ENCODE results near the gene KLHL17. TPM values are rescaled to one million over a fixed set of nuclear protein-coding genes. Genes with fewer than 3 reads are reported as not detected.

The KLHL17 gene
- total and polyA plus RNA-seq, 9 of the 15 experiments (the other 6 are each of a cell fraction or from before 2014, with no cell fraction given) = 0.14 to 84.8 (median 13.0) TPM

- Histone ChIP-seq H3K9ac (ENCODE audit: insufficient read depth in 1 of 2, low read depth in 2 of 2, low read length in 2 of 2) (peak overlapping the region in 1 of 2 experiments; percentile 24; a peak in 1 of 4 replicates), H4K20me1 (replicated peaks; ENCODE audit: control insufficient read depth, insufficient read depth, low read length) (peaks cover 9% of the 10 kb centered on the region; the same call in 1 of the 2 replicates), H2AFZ (ENCODE audit: low read depth, low read length) (no peak overlapping the region), H3K4me2 (ENCODE audit: insufficient read depth, low read length) (no peak overlapping the region), H3K4me1 (replicated peaks in 1 of 2; ENCODE audit: control insufficient read depth in 2 of 2, insufficient read depth in 2 of 2, low read length in 2 of 2) (peaks cover 4 to 71% of the 10 kb centered on the region in 2 experiments; a peak in 4 of 5 replicates), H3K9me3 (replicated peaks; ENCODE audit: control insufficient read depth, insufficient read depth, low read depth, low read length) (no peaks in the 10 kb centered on the region), H3K27me3 (ENCODE audit: control insufficient read depth in 2 of 2, insufficient read depth in 2 of 2, low read length in 2 of 2) (peaks cover 0 to 8% of the 10 kb centered on the region in 2 experiments; a peak in 1 of 5 replicates), H3K4me3 (no peak overlapping the region), H3K27ac (ENCODE audit: extremely low read depth, low read depth, low read length) (no peak overlapping the region), H3K79me2 (ENCODE audit: control insufficient read depth, insufficient read depth, low read length) (peaks cover 16% of the 10 kb centered on the region; the same call in 2 of the 3 replicates), H3K36me3 (ENCODE audit: control insufficient read depth, insufficient read depth, low read length) (no peaks in the 10 kb centered on the region), H3K9me1 (ENCODE audit: control insufficient read depth, insufficient read depth, low read length) (no peaks in the 10 kb centered on the region)
- POLR2A ChIA-PET = interaction anchor here (0.7 to 1.9 kb wide), 6 partner anchors 13 to 205 kb away, joined by 3 to 8 read pairs (median 4); partner anchors contain the start of genes ISG15 and PERM1
- BruUV-seq (replicated peaks) = no TSS peak
- 69% methylated on average over 3 of the region's 3 CpGs for WGBS (ENCODE audit: insufficient coverage, low coverage, missing lambda C conversion rate)
- intact Hi-C loops (cut with micrococcal nuclease) = no loop called here
- 0 out of 2 replicates have a peak, but pooled peaks have one; percentile 7 for TF ChIP-seq ZFX (CRISPR knock-in tag; IDR thresholded peaks at IDR 0.05)
- TF ChIP-seq, protein P1, sequence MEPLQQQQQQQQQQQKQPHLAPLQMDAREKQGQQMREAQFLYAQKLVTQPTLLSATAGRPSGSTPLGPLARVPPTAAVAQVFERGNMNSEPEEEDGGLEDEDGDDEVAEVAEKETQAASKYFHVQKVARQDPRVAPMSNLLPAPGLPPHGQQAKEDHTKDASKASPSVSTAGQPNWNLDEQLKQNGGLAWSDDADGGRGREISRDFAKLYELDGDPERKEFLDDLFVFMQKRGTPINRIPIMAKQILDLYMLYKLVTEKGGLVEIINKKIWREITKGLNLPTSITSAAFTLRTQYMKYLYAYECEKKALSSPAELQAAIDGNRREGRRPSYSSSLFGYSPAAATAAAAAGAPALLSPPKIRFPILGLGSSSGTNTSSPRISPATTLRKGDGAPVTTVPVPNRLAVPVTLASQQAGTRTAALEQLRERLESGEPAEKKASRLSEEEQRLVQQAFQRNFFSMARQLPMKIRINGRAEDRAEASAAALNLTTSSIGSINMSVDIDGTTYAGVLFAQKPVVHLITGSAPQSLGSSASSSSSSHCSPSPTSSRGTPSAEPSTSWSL (CRISPR knock-in tag; IDR thresholded peaks at IDR 0.05; ENCODE audit: borderline replicate concordance) = no peak
- TF ChIP-seq ZBTB7A (IDR thresholded peaks at IDR 0.05; ENCODE audit: borderline replicate concordance, control insufficient read depth, low read depth, low read length) = peak; percentile 41; the same call in 1 of the 2 replicates
- TF ChIP-seq NFXL1 (CRISPR knock-in tag; IDR thresholded peaks at IDR 0.05) = no peak
- in situ Hi-C loops (cut with MboI) = no loop called here
- no peak for FAIRE-seq
- no peak for ATAC-seq
- CTCF ChIA-PET (ENCODE audit: low intra/inter-chr PET ratio) = no interaction called here
- peak in 1 of 4 experiments; percentile 14 for DNase-seq (ENCODE audit: extremely low read depth in 1 of 4, low spot score in 3 of 4)
These were observed 37.3 kb downstream of the KLHL17 start for GRCh38 chr1:997713-997992.
